ENCODE data around the gene CBX1.

DNA sequence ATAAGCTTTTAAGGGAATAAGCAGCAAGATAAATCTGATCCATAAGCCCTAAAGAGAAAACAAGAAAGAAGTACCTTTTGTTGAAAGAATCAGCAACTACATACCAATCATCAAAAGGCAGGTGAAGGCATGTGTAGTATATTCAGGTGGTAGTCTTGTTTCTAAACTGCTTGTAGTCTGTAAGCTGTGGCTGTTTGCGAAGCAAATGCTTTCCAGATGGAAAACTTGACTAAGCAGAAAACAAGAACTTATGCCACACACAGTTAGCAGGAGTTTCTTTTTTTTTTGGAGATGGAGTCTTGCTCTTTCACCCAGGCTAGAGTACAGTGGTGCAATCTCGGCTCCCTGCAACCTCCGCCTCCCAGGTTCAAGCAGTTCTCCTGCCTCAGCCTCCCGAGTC is 5.7 kb downstream of the CBX1 start:
- no peak for TF ChIP-seq ZNF302 (CRISPR knock-in tag; IDR thresholded peaks at IDR 0.05)
- TF ChIP-seq, protein P1, sequence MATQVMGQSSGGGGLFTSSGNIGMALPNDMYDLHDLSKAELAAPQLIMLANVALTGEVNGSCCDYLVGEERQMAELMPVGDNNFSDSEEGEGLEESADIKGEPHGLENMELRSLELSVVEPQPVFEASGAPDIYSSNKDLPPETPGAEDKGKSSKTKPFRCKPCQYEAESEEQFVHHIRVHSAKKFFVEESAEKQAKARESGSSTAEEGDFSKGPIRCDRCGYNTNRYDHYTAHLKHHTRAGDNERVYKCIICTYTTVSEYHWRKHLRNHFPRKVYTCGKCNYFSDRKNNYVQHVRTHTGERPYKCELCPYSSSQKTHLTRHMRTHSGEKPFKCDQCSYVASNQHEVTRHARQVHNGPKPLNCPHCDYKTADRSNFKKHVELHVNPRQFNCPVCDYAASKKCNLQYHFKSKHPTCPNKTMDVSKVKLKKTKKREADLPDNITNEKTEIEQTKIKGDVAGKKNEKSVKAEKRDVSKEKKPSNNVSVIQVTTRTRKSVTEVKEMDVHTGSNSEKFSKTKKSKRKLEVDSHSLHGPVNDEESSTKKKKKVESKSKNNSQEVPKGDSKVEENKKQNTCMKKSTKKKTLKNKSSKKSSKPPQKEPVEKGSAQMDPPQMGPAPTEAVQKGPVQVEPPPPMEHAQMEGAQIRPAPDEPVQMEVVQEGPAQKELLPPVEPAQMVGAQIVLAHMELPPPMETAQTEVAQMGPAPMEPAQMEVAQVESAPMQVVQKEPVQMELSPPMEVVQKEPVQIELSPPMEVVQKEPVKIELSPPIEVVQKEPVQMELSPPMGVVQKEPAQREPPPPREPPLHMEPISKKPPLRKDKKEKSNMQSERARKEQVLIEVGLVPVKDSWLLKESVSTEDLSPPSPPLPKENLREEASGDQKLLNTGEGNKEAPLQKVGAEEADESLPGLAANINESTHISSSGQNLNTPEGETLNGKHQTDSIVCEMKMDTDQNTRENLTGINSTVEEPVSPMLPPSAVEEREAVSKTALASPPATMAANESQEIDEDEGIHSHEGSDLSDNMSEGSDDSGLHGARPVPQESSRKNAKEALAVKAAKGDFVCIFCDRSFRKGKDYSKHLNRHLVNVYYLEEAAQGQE (IDR thresholded peaks at IDR 0.05): no peak

All from A549 (cell line).